Panc1 (cell line): Measurements from ENCODE around the gene SLC4A2.

Experiments used
- REST ChIP-seq, 2 experiments: IDR thresholded peaks; 2 replicates each; pipeline ENCODE4 v1.6.1; 2011 to 2012; ENCODE audit warnings: low read depth in 2 of 2, control low read depth in 1 of 2, low read length in 1 of 2, mild to moderate bottlenecking in 1 of 2, moderate library complexity in 1 of 2; ENCODE audit not compliant: insufficient read depth in 1 of 2
- SIN3A ChIP-seq: IDR thresholded peaks from 2 replicates; pipeline ENCODE4 v1.6.1; 2012; ENCODE audit warnings: low read depth, mild to moderate bottlenecking, low read length, moderate library complexity, borderline replicate concordance; ENCODE audit not compliant: insufficient read depth
- TF ChIP-seq, protein P1 (sequence below): fragments of 450-650 bp; IDR thresholded peaks from 2 replicates; pipeline ENCODE4 v1.5.1; 2017; ENCODE audit warnings: mild to moderate bottlenecking

DNA sequence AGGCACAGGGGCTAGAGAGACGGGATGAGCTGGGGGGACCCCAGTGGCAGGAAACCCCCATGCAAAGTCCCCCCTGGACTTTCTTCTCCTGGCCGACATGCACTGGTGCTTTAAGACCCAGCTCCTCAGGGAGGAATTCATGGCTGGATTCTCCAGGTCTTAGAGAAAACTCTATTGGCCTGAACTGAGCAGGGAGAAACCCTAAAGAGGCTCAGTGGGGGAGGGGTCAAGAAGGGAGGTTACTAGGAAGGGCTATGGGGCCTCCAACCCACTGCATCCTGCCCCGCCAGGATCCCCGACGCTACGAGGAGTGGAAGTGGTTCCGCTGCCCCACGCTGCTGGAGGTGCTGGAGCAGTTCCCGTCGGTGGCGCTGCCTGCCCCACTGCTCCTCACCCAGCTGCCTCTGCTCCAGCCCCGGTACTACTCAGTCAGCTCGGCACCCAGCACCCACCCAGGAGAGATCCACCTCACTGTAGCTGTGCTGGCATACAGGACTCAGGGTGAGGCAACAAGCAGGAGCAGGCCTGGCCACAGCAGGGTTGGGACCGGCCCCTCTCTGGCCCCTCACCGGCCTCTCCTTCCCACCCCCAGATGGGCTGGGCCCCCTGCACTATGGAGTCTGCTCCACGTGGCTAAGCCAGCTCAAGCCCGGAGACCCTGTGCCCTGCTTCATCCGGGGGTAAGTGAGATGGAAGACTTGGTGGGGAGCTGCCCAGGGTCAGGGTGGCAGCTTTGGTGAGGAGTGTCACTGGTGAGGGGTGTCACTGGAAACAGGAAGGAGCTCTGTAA lies 48.9 kb upstream of the SLC4A2 start:
- TF ChIP-seq, protein P1, sequence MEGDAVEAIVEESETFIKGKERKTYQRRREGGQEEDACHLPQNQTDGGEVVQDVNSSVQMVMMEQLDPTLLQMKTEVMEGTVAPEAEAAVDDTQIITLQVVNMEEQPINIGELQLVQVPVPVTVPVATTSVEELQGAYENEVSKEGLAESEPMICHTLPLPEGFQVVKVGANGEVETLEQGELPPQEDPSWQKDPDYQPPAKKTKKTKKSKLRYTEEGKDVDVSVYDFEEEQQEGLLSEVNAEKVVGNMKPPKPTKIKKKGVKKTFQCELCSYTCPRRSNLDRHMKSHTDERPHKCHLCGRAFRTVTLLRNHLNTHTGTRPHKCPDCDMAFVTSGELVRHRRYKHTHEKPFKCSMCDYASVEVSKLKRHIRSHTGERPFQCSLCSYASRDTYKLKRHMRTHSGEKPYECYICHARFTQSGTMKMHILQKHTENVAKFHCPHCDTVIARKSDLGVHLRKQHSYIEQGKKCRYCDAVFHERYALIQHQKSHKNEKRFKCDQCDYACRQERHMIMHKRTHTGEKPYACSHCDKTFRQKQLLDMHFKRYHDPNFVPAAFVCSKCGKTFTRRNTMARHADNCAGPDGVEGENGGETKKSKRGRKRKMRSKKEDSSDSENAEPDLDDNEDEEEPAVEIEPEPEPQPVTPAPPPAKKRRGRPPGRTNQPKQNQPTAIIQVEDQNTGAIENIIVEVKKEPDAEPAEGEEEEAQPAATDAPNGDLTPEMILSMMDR = no peak
- TF ChIP-seq REST (IDR thresholded peaks at IDR 0.05; ENCODE audit: insufficient read depth in 1 of 2, low read depth in 2 of 2, low read length in 1 of 2) (no peak), SIN3A (no peak)
